H9 (cell line): Measurements from ENCODE around the gene PPP1R1B. TPM values are rescaled to one million over a fixed set of nuclear protein-coding genes. Genes with fewer than 3 reads are reported as not detected.

Experiments used
- DNase-seq: peaks from one replicate; pipeline ENCODE4 v3.0.0-alpha.2; 2017
- H2AFZ ChIP-seq: one replicate; pipeline ENCODE4 v1.6.1; 2013; ENCODE audit warnings: mild to moderate bottlenecking, low read length, control low read depth, moderate library complexity
- H2AK5ac ChIP-seq: 2 replicates; pipeline ENCODE4 v1.6.1; 2013; ENCODE audit warnings: low read length, control low read depth, mixed read lengths; ENCODE audit not compliant: insufficient read length
- H2BK120ac ChIP-seq: one replicate; pipeline ENCODE4 v1.6.1; 2013; ENCODE audit warnings: low read depth, mild to moderate bottlenecking, low read length, control low read depth, inconsistent platforms; ENCODE audit not compliant: poor library complexity, severe bottlenecking
- H2BK12ac ChIP-seq: 2 replicates; pipeline ENCODE4 v1.6.1; 2013; ENCODE audit warnings: low read length, control low read depth, mixed read lengths, low read depth; ENCODE audit not compliant: insufficient read length
- H2BK15ac ChIP-seq: 2 replicates; pipeline ENCODE4 v1.6.1; 2013; ENCODE audit warnings: low read depth, low read length, control low read depth
- H2BK20ac ChIP-seq: one replicate; pipeline ENCODE4 v1.6.1; 2013; ENCODE audit warnings: low read depth, mild to moderate bottlenecking, low read length, control low read depth, inconsistent platforms; ENCODE audit not compliant: poor library complexity, severe bottlenecking
- H2BK5ac ChIP-seq: 2 replicates; pipeline ENCODE4 v1.6.1; 2013; ENCODE audit warnings: low read length, control low read depth, mixed read lengths; ENCODE audit not compliant: insufficient read length
- H3K14ac ChIP-seq: 2 replicates; pipeline ENCODE4 v1.6.1; 2013; ENCODE audit warnings: low read length, control low read depth; ENCODE audit not compliant: insufficient read depth
- H3K18ac ChIP-seq: 2 replicates; pipeline ENCODE4 v1.6.1; 2013; ENCODE audit warnings: low read depth, mild to moderate bottlenecking, mixed read lengths, low read length, control low read depth; ENCODE audit not compliant: insufficient read length
- H3K23ac ChIP-seq: 2 replicates; pipeline ENCODE4 v1.6.1; 2013; ENCODE audit warnings: low read length, control low read depth, mixed read lengths, low read depth; ENCODE audit not compliant: insufficient read length
- H3K23me2 ChIP-seq: 2 replicates; pipeline ENCODE4 v1.6.1; 2013; ENCODE audit warnings: low read depth, mild to moderate bottlenecking, mixed read lengths, low read length, control low read depth; ENCODE audit not compliant: insufficient read length, poor library complexity, severe bottlenecking
- H3K27ac ChIP-seq: 2 replicates; pipeline ENCODE4 v1.5.1; 2013; ENCODE audit warnings: low read length, control low read depth, mixed read lengths, low read depth; ENCODE audit not compliant: insufficient read length
- H3K27me3 ChIP-seq: 2 replicates; pipeline ENCODE4 v1.6.1; 2013; ENCODE audit warnings: low read length, control low read depth, inconsistent platforms; ENCODE audit not compliant: insufficient read depth
- H3K4ac ChIP-seq: 2 replicates; pipeline ENCODE4 v1.6.1; 2013; ENCODE audit warnings: low read depth, mild to moderate bottlenecking, control low read depth, inconsistent platforms, low read length, moderate library complexity
- H3K4me1 ChIP-seq: 2 replicates; pipeline ENCODE4 v1.6.1; 2013; ENCODE audit warnings: low read length, control low read depth, inconsistent platforms; ENCODE audit not compliant: insufficient read depth
- H3K4me2 ChIP-seq: 2 replicates; pipeline ENCODE4 v1.6.1; 2013; ENCODE audit warnings: low read length, control low read depth, mixed read lengths; ENCODE audit not compliant: insufficient read length, insufficient read depth
- H3K56ac ChIP-seq: 2 replicates; pipeline ENCODE4 v1.6.1; 2013; ENCODE audit warnings: low read depth, mild to moderate bottlenecking, mixed read lengths, low read length, control low read depth; ENCODE audit not compliant: insufficient read length
- H3K79me1 ChIP-seq: 2 replicates; pipeline ENCODE4 v1.6.1; 2013; ENCODE audit warnings: low read depth, mild to moderate bottlenecking, moderate library complexity, low read length, control low read depth, inconsistent platforms; ENCODE audit not compliant: insufficient read depth, poor library complexity, severe bottlenecking
- H3K79me2 ChIP-seq: 2 replicates; pipeline ENCODE4 v1.6.1; 2013; ENCODE audit warnings: low read length, control low read depth, inconsistent platforms; ENCODE audit not compliant: insufficient read depth
- H3K9ac ChIP-seq: 2 replicates; pipeline ENCODE4 v1.6.1; 2013; ENCODE audit warnings: low read length, control low read depth, mixed read lengths; ENCODE audit not compliant: insufficient read length; ENCODE audit errors: extremely low read depth
- H3K9me3 ChIP-seq: one replicate; pipeline ENCODE4 v1.6.1; 2013; ENCODE audit warnings: low read depth, low read length, inconsistent platforms; ENCODE audit not compliant: control insufficient read depth
- H3T11ph ChIP-seq: one replicate; pipeline ENCODE4 v1.6.1; 2013; ENCODE audit warnings: mild to moderate bottlenecking, low read length, control low read depth, inconsistent platforms
- H4K20me1 ChIP-seq: one replicate; pipeline ENCODE4 v1.6.1; 2013; ENCODE audit not compliant: control insufficient read depth, insufficient read length, insufficient read depth
- H4K5ac ChIP-seq: 2 replicates; pipeline ENCODE4 v1.6.1; 2013; ENCODE audit warnings: low read depth, mild to moderate bottlenecking, mixed read lengths, low read length, control low read depth; ENCODE audit not compliant: insufficient read length
- H4K8ac ChIP-seq: replicated peaks from 2 replicates; pipeline ENCODE4 v1.6.1; 2013; ENCODE audit warnings: low read length, control low read depth, mixed read lengths, low read depth; ENCODE audit not compliant: insufficient read length
- H4K91ac ChIP-seq: 2 replicates; pipeline ENCODE4 v1.6.1; 2013; ENCODE audit warnings: low read depth, mild to moderate bottlenecking, moderate library complexity, mixed read lengths, low read length, control low read depth; ENCODE audit not compliant: insufficient read length
- H3K27ac Mint-ChIP-seq, 3 experiments: 2 replicates in 2 of 3; 3 replicates in 1 of 3; pipeline ENCODE4 v1.8.0; 2020 to 2021; ENCODE audit warnings: mixed read lengths in 3 of 3, mild to moderate bottlenecking in 1 of 3, moderate library complexity in 1 of 3
- H3K27me3 Mint-ChIP-seq: 2 replicates; pipeline ENCODE4 v1.8.0; 2021; ENCODE audit warnings: low read depth, mild to moderate bottlenecking, moderate library complexity, mixed read lengths
- H3K36me3 Mint-ChIP-seq, 3 experiments: 2 replicates in 2 of 3; 3 replicates in 1 of 3; pipeline ENCODE4 v1.8.0; 2020 to 2021; ENCODE audit warnings: low read depth in 3 of 3, mixed read lengths in 3 of 3; ENCODE audit not compliant: insufficient read depth in 1 of 3
- H3K4me1 Mint-ChIP-seq, 2 experiments: 2 replicates each; pipeline ENCODE4 v1.8.0; 2020; ENCODE audit warnings: mixed read lengths in 2 of 2
- H3K4me3 Mint-ChIP-seq, 2 experiments: 2 replicates in 1 of 2; 3 replicates in 1 of 2; pipeline ENCODE4 v1.8.0; 2020 to 2021; ENCODE audit warnings: mild to moderate bottlenecking in 2 of 2, mixed read lengths in 2 of 2, moderate library complexity in 1 of 2
- H3K9me3 Mint-ChIP-seq, 2 experiments: 2 replicates in 1 of 2; 3 replicates in 1 of 2; pipeline ENCODE4 v1.8.0; 2020; ENCODE audit warnings: mild to moderate bottlenecking in 2 of 2, mixed read lengths in 2 of 2, moderate library complexity in 1 of 2
- WGBS: extraction: QIAGEN DNeasy Blood & Tissue Kit; methylation state at CpG from one replicate; pipeline ENCODE4 v1.1.7; 2013; ENCODE audit warnings: missing lambda C conversion rate, low lambda C conversion rate, mixed read lengths; ENCODE audit not compliant: insufficient read length; ENCODE audit errors: extremely low coverage; 5-methylcytosine and 5-hydroxymethylcytosine counted together
- total RNA-seq: library from RNA; stranded (reverse); gene quantifications from 2 replicates; pipeline ENCODE4 v1.2.1, GENCODE V29; 2021
- TF ChIP-seq, protein P1 (sequence below): fragments of 200-600 bp; sonication (generic); conservative IDR thresholded peaks from 3 replicates; pipeline ENCODE4 v1.8.0; 2021; ENCODE audit warnings: antibody characterized with exemption, mild to moderate bottlenecking

The PPP1R1B gene
- total RNA-seq, 1 experiment from 2014 or later, result 15.5 TPM

DNA sequence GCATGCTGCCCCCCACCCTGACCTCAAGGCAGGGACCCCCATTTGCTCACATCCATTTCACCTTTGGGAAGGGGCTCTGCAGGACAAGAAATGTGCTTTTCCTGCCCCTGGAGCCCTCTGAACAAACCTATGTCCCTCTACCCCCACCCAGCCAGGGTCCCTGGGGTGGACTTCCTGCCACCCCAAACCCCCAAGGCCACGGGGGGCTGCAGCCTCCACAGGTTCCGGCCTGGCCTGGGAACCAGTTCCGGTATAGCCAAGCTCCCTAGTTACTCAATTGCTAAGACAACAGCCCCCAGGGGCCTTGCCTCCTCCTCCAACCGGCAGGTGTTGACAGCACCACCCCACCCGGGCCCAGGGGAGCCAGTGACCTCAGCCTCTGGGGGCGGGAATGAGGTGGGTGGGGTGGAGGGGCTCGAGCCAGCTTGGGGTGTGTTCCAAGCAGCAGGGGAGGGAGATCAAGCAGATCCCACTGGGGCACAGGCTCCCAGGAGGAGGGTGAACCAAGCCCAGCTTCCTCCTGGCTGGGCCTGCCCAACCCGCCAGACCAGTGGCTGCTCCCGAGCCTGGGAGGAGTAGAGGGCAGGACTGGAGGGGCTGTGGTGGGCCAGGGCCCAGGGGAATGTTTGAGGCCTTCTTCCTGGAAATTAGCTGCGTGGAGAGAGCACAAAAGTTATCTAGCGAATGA is 48.1 kb downstream of the PPP1R1B start:
- no peak overlapping the region for H4K91ac ChIP-seq

More for the DNA sequence above, 48.1 kb downstream of the PPP1R1B start:
- Histone ChIP-seq H3K79me1 (no peaks in the 10 kb centered on the region), H4K20me1 (no peaks in the 10 kb centered on the region), H2BK5ac (no peak overlapping the region), H3K18ac (no peak overlapping the region), H3K9ac (no peak overlapping the region), H4K8ac (no peak overlapping the region), H3K9me3 (no peaks in the 10 kb centered on the region), H3K4me2 (no peak overlapping the region), H3K4ac (no peak overlapping the region), H3K14ac (no peak overlapping the region), H3K27me3 (no peaks in the 10 kb centered on the region), H2BK120ac (no peak overlapping the region), H2AK5ac (no peak overlapping the region), H2BK20ac (no peak overlapping the region), H3K56ac (no peak overlapping the region), H3K4me1 (no peaks in the 10 kb centered on the region), H2BK15ac (no peak overlapping the region), H3K23me2 (no peaks in the 10 kb centered on the region), H2BK12ac (no peak overlapping the region), H4K5ac (no peak overlapping the region), H3K27ac (no peak overlapping the region), H3K79me2 (no peaks in the 10 kb centered on the region), H3K23ac (no peak overlapping the region), H3T11ph (no peak overlapping the region), H2AFZ (no peak overlapping the region)
- H3K27ac Mint-ChIP-seq, result peak overlapping the region in 2 of 3 experiments; percentile 82 to 91; a peak in 3 of 7 replicates
- no peak overlapping the region for H3K4me3 Mint-ChIP-seq
- peak; percentile 58 for DNase-seq
- H3K4me1 Mint-ChIP-seq, result peaks cover 31 to 33% of the 10 kb centered on the region in 2 experiments
- no CpG with 5 or more reads among the region's 11 CpGs for WGBS
- no peaks in the 10 kb centered on the region for H3K9me3 Mint-ChIP-seq
- TF ChIP-seq, protein P1, sequence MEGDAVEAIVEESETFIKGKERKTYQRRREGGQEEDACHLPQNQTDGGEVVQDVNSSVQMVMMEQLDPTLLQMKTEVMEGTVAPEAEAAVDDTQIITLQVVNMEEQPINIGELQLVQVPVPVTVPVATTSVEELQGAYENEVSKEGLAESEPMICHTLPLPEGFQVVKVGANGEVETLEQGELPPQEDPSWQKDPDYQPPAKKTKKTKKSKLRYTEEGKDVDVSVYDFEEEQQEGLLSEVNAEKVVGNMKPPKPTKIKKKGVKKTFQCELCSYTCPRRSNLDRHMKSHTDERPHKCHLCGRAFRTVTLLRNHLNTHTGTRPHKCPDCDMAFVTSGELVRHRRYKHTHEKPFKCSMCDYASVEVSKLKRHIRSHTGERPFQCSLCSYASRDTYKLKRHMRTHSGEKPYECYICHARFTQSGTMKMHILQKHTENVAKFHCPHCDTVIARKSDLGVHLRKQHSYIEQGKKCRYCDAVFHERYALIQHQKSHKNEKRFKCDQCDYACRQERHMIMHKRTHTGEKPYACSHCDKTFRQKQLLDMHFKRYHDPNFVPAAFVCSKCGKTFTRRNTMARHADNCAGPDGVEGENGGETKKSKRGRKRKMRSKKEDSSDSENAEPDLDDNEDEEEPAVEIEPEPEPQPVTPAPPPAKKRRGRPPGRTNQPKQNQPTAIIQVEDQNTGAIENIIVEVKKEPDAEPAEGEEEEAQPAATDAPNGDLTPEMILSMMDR, result no peak
- peaks cover 0 to 4% (median 3%) of the 10 kb centered on the region in 3 experiments; a peak in 3 of 7 replicates for H3K36me3 Mint-ChIP-seq
- H3K27me3 Mint-ChIP-seq, result peaks cover 19% of the 10 kb centered on the region
